DND-41 (cell line): ENCODE measurements around the gene TRMT61B.

ENCODE experiments used
- ATAC-seq: fragments of 200-7000 bp; cut with Tn5 transposase; 3 replicates; pipeline ENCODE4 v1.9.1; 2021; ENCODE audit warnings: low read depth; ENCODE audit not compliant: insufficient read depth
- DNase-seq: peaks from one replicate; pipeline ENCODE4 v3.0.0-alpha.2; 2020
- H2AFZ ChIP-seq: 2 replicates; pipeline ENCODE4 v1.6.0; 2012; ENCODE audit warnings: low read depth, low read length
- H3K27ac ChIP-seq: 2 replicates; pipeline ENCODE4 v1.5.1; 2012; ENCODE audit warnings: low read length, inconsistent platforms
- H3K27me3 ChIP-seq: fragments of 200-600 bp; sonication (generic); 2 replicates; pipeline ENCODE4 v1.6.0; 2012; ENCODE audit warnings: low read length, mild to moderate bottlenecking, inconsistent platforms; ENCODE audit not compliant: insufficient read depth, poor library complexity
- H3K36me3 ChIP-seq: 2 replicates; pipeline ENCODE4 v1.5.1; 2012; ENCODE audit warnings: low read length, inconsistent platforms; ENCODE audit not compliant: insufficient read depth
- H3K4me1 ChIP-seq: 2 replicates; pipeline ENCODE4 v1.5.1; 2012; ENCODE audit warnings: mild to moderate bottlenecking, low read length; ENCODE audit not compliant: insufficient read depth
- H3K4me2 ChIP-seq: 2 replicates; pipeline ENCODE4 v1.6.0; 2012; ENCODE audit warnings: mild to moderate bottlenecking, moderate library complexity, low read length, inconsistent platforms; ENCODE audit not compliant: insufficient read depth
- H3K4me3 ChIP-seq, 2 experiments: fragments of 200-600 bp in 1 of 2; shearing (Covaris generic) in 1 of 2; 2 replicates each; pipeline ENCODE4 v1.5.1; 2012 to 2016; ENCODE audit warnings: inconsistent platforms in 2 of 2, low read length in 2 of 2, mild to moderate bottlenecking in 2 of 2, low read depth in 1 of 2, moderate library complexity in 1 of 2
- H3K79me2 ChIP-seq: 2 replicates; pipeline ENCODE4 v1.6.0; 2012; ENCODE audit warnings: low read length, inconsistent platforms; ENCODE audit not compliant: insufficient read depth
- H3K9ac ChIP-seq: 2 replicates; pipeline ENCODE4 v1.6.0; 2012; ENCODE audit warnings: low read depth, mild to moderate bottlenecking, inconsistent platforms, low read length, moderate library complexity
- H3K9me3 ChIP-seq: 2 replicates; pipeline ENCODE4 v1.5.1; 2012; ENCODE audit warnings: low read length, moderate library complexity, mild to moderate bottlenecking, inconsistent platforms; ENCODE audit not compliant: insufficient read depth, severe bottlenecking
- H4K20me1 ChIP-seq: 2 replicates; pipeline ENCODE4 v1.6.0; 2012; ENCODE audit warnings: low read length; ENCODE audit not compliant: insufficient read depth
- EZH2 ChIP-seq: IDR thresholded peaks from 3 replicates; pipeline ENCODE4 v1.6.1; 2012; ENCODE audit warnings: borderline replicate concordance, low read depth, mild to moderate bottlenecking, moderate library complexity, low read length, inconsistent platforms; ENCODE audit not compliant: severe bottlenecking
- TF ChIP-seq, protein P1 (sequence below): IDR thresholded peaks from 2 replicates; pipeline ENCODE4 v1.5.1; 2012; ENCODE audit warnings: borderline replicate concordance, low read length, moderate library complexity, mild to moderate bottlenecking; ENCODE audit not compliant: poor library complexity, severe bottlenecking; ENCODE audit errors: extremely low read depth

TRMT61B gene

DNA sequence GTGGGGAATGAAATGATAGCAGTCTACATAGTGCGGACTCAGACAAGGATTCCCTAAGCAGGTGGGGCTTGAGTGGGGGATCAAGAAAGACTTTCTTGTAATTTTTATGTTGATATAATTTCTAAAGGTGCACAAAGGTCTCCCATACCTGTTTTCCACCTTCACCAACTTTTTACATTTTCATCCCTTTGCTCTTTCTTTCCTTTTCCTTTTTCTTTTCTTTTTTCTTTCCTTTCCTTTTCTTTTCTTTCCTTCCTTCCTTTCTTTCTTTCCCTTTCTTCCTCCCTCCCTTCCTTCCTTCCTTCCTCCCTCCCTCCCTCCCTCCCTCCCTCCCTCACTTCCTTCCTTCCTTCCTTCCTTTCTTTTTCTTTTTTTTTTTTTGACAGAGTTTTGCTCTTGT lies 10.1 kb upstream of the TRMT61B start:
- H4K20me1 ChIP-seq = no peaks in the 10 kb centered on the region
- peaks cover 21% of the 10 kb centered on the region for H3K27me3 ChIP-seq
- TF ChIP-seq EZH2 = no peak
- TF ChIP-seq, protein P1, sequence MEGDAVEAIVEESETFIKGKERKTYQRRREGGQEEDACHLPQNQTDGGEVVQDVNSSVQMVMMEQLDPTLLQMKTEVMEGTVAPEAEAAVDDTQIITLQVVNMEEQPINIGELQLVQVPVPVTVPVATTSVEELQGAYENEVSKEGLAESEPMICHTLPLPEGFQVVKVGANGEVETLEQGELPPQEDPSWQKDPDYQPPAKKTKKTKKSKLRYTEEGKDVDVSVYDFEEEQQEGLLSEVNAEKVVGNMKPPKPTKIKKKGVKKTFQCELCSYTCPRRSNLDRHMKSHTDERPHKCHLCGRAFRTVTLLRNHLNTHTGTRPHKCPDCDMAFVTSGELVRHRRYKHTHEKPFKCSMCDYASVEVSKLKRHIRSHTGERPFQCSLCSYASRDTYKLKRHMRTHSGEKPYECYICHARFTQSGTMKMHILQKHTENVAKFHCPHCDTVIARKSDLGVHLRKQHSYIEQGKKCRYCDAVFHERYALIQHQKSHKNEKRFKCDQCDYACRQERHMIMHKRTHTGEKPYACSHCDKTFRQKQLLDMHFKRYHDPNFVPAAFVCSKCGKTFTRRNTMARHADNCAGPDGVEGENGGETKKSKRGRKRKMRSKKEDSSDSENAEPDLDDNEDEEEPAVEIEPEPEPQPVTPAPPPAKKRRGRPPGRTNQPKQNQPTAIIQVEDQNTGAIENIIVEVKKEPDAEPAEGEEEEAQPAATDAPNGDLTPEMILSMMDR = no peak
- H3K9ac ChIP-seq = no peak overlapping the region
- H3K9me3 ChIP-seq = no peaks in the 10 kb centered on the region
- no peak overlapping the region for H3K4me3 ChIP-seq
- no peaks in the 10 kb centered on the region for H3K79me2 ChIP-seq
- ATAC-seq = no peak
- no peak for DNase-seq
- H3K4me1 ChIP-seq = no peaks in the 10 kb centered on the region
- H3K4me2 ChIP-seq = no peak overlapping the region
- no peak overlapping the region for H2AFZ ChIP-seq
- H3K36me3 ChIP-seq = no peaks in the 10 kb centered on the region
- no peak overlapping the region for H3K27ac ChIP-seq

DNA sequence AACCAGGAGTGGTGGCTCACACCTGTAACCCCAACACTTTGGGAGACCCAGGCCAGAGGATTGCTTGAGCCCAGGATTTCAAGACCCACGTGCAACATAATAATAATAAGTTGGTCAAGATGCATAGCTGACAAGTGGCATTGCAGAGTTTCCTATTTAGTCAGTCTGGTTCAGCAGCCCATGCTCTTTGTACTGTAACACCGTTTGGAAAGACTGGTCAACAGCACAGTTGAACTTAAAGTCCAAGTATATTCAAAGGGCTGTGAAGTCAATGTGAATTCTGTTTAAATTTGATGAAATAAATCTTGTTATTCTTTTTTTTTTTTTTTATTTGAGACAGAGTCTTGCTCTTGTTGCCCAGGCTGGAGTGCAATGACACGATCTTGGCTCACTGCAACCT lies 1.5 kb upstream of the TRMT61B start:
- ATAC-seq = no peak

DNA sequence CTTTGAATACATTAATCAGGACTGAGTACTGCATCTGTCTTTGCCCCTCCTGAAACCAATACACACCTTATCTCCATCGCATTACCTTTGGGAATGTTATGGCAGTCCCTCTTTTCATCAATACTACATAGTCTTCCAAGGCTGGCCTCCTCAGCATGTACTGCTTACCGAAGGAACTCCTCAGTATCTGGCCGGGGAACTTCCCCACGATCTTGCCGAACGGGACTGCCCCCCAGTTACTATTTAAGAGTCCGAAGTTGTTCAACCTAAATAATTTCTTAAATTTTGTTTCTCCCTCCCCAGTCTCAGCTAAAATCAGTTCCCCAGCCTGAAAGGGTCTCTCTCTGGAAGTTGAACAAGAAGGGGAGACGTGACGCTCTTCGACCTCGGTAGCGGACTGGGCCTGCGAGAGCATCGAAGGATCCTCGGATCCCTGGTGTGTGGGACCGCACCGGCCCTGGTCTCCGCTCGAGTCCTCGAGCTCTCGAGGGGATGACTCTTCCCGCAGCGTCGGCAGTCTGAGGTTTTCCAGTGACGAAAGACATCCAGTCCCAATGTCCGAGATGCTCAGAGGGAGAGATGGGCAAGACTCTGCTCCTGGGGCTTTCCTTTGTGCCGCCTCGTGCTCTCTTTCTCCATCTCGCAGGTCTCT lies 489 bp downstream of the TRMT61B start:
- H3K27me3 ChIP-seq = no peaks in the 10 kb centered on the region
- H2AFZ ChIP-seq = peak overlapping the region; percentile 93
- H4K20me1 ChIP-seq = 0 out of 2 replicates have a peak, but pooled peaks cover 8% of the 10 kb centered on the region
- peak overlapping the region; percentile 94 for H3K4me2 ChIP-seq
- ATAC-seq (peak; percentile 40), DNase-seq (no peak)
- peak overlapping the region; percentile 87 for H3K9ac ChIP-seq
- H3K4me1 ChIP-seq = peaks cover 44% of the 10 kb centered on the region
- TF ChIP-seq, protein P1 = no peak
- no peak for TF ChIP-seq EZH2
- peaks cover 52% of the 10 kb centered on the region for H3K79me2 ChIP-seq
- H3K36me3 ChIP-seq = peaks cover 24% of the 10 kb centered on the region
- H3K9me3 ChIP-seq = no peaks in the 10 kb centered on the region
- H3K4me3 ChIP-seq = peak overlapping the region; percentile 84 to 97
- H3K27ac ChIP-seq = peak overlapping the region; percentile 89

More for the DNA sequence above, 1.5 kb upstream of the TRMT61B start:
- no peak overlapping the region for H3K27ac ChIP-seq
- H3K27me3 ChIP-seq = peaks cover 9% of the 10 kb centered on the region
- H3K4me3 ChIP-seq = no peak overlapping the region
- H4K20me1 ChIP-seq = 0 out of 2 replicates have a peak, but pooled peaks cover 8% of the 10 kb centered on the region
- H3K9me3 ChIP-seq = no peaks in the 10 kb centered on the region
- no peak for DNase-seq
- no peak overlapping the region for H3K9ac ChIP-seq
- H3K4me2 ChIP-seq = no peak overlapping the region
- peaks cover 39% of the 10 kb centered on the region for H3K79me2 ChIP-seq
- peaks cover 36% of the 10 kb centered on the region for H3K4me1 ChIP-seq
- H3K36me3 ChIP-seq = peaks cover 15% of the 10 kb centered on the region
- H2AFZ ChIP-seq = peak overlapping the region; percentile 93; the same call in 1 of the 2 replicates
- TF ChIP-seq EZH2 = no peak
- TF ChIP-seq, protein P1 = no peak
